ENCODE data around the gene SERTAD3. TPM values are rescaled to one million over a fixed set of nuclear protein-coding genes. Genes with fewer than 3 reads are reported as not detected.

Gene SERTAD3
- polyA plus RNA-seq, 1 experiment = 22.3 TPM

DNA sequence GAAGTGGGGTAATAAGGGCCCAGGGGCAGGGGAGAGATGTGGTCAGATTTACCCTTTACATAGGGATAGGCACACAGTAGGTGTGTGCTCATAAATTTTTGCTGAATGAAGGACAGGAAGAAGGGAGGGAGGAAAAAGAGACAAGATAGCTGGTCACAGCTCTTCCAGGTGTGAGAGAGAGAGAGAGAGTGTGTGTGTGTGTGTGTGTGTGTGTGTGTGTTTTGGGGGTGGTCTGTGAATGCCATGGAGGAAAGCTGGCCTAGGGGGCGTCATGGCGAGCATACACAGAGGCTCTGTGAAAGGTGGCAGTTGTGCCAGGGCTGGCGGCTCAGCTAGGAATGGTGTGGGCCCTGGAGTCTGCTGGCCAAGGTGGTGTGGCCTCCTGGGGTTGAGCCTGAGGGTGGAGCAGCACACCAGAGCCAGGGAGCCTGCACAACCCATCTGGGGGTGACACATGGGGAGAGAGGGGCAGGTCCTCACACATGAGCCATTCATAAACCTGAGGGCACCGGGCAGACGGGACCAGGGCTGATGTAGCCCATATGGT lies 25.0 kb downstream of the SERTAD3 start:
- peaks cover 8% of the 10 kb centered on the region for H3K36me3 ChIP-seq (ENCODE audit: control insufficient read depth, insufficient read depth, low read length)
- H3K4me3 ChIP-seq (ENCODE audit: low read depth, low read length) = no peak overlapping the region
- H3K27me3 ChIP-seq (ENCODE audit: control insufficient read depth, insufficient read depth, low read length) = no peaks in the 10 kb centered on the region
- CTCF ChIA-PET = interaction anchor here (0.9 to 3.3 kb wide), 4 partner anchors 7 to 214 kb away, joined by 3 to 20 read pairs (median 10); no protein-coding TSS in a partner anchor
- TF ChIP-seq, protein P1, sequence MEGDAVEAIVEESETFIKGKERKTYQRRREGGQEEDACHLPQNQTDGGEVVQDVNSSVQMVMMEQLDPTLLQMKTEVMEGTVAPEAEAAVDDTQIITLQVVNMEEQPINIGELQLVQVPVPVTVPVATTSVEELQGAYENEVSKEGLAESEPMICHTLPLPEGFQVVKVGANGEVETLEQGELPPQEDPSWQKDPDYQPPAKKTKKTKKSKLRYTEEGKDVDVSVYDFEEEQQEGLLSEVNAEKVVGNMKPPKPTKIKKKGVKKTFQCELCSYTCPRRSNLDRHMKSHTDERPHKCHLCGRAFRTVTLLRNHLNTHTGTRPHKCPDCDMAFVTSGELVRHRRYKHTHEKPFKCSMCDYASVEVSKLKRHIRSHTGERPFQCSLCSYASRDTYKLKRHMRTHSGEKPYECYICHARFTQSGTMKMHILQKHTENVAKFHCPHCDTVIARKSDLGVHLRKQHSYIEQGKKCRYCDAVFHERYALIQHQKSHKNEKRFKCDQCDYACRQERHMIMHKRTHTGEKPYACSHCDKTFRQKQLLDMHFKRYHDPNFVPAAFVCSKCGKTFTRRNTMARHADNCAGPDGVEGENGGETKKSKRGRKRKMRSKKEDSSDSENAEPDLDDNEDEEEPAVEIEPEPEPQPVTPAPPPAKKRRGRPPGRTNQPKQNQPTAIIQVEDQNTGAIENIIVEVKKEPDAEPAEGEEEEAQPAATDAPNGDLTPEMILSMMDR (IDR thresholded peaks at IDR 0.05; ENCODE audit: insufficient read depth, low read depth, low read length) = no peak
- no peak for DNase-seq (ENCODE audit: low read depth)
- POLR2A ChIA-PET = no interaction called here

GRCh38 chr19:40418040-40418439 lies 26.1 kb downstream of the SERTAD3 start:
- Histone ChIP-seq H3K27me3 (ENCODE audit: control insufficient read depth, insufficient read depth, low read length) (no peaks in the 10 kb centered on the region), H3K4me3 (ENCODE audit: low read depth, low read length) (no peak overlapping the region), H3K36me3 (ENCODE audit: control insufficient read depth, insufficient read depth, low read length) (peaks cover 4% of the 10 kb centered on the region)
- CTCF ChIA-PET = interaction anchor here (0.9 to 1.3 kb wide), 3 partner anchors 12 to 215 kb away, joined by 3 to 4 read pairs (median 4); no protein-coding TSS in a partner anchor
- POLR2A ChIA-PET = no interaction called here
- TF ChIP-seq, protein P1 (IDR thresholded peaks at IDR 0.05; ENCODE audit: insufficient read depth, low read depth, low read length) = no peak
- DNase-seq (ENCODE audit: low read depth) = no peak

DNA sequence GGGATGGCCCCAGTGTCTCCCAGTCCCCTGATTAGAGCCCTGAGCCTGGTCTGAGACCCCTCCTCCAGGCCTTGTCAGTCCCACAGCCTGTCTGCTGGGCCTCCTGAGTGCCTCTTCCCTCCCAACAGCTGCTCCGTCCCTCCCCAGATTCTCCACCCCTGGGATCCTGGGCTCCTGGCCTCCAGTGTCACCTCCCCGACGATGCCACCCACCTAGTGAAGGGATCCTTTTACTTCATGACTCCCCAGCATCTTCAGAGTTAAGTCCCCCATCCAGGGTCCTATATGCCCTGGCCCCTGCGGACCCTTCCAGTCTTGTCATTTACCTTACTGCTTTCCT lies 26.5 kb downstream of the SERTAD3 start:
- ChIA-PET POLR2A (no interaction called here), CTCF (interaction anchor here (1.2 to 2.6 kb wide), 3 partner anchors 12 to 112 kb away, joined by 3 to 9 read pairs (median 4); no protein-coding TSS in a partner anchor)
- TF ChIP-seq, protein P1 (IDR thresholded peaks at IDR 0.05; ENCODE audit: insufficient read depth, low read depth, low read length) = no peak

GRCh38 chr19:40416918-40417642 lies 27.1 kb downstream of the SERTAD3 start:
- ChIA-PET CTCF (interaction anchor here (1.3 to 2.6 kb wide), 3 partner anchors 47 to 218 kb away, joined by 4 to 9 read pairs (median 7); no protein-coding TSS in a partner anchor), POLR2A (no interaction called here)
- no peak for DNase-seq (ENCODE audit: low read depth)

More for the DNA sequence above, 26.5 kb downstream of the SERTAD3 start:
- DNase-seq (ENCODE audit: low read depth) = no peak
- H3K36me3 ChIP-seq (ENCODE audit: control insufficient read depth, insufficient read depth, low read length) = peaks cover under 1% of the 10 kb centered on the region; the same call in 1 of the 2 replicates
- H3K4me3 ChIP-seq (ENCODE audit: low read depth, low read length) = no peak overlapping the region
- H3K27me3 ChIP-seq (ENCODE audit: control insufficient read depth, insufficient read depth, low read length) = no peaks in the 10 kb centered on the region

GRCh38 chr19:40415768-40416167 lies 28.4 kb downstream of the SERTAD3 start:
- ChIA-PET POLR2A (no interaction called here), CTCF (interaction anchor here (1.8 to 2.6 kb wide), 2 partner anchors 48 to 219 kb away, joined by 7 to 9 read pairs; no protein-coding TSS in a partner anchor)
- Histone ChIP-seq H3K36me3 (ENCODE audit: control insufficient read depth, insufficient read depth, low read length) (no peaks in the 10 kb centered on the region), H3K27me3 (ENCODE audit: control insufficient read depth, insufficient read depth, low read length) (no peaks in the 10 kb centered on the region), H3K4me3 (ENCODE audit: low read depth, low read length) (no peak overlapping the region)
- no peak for DNase-seq (ENCODE audit: low read depth)
- TF ChIP-seq, protein P1 (IDR thresholded peaks at IDR 0.05; ENCODE audit: insufficient read depth, low read depth, low read length) = no peak

More at GRCh38 chr19:40416918-40417642, 27.1 kb downstream of the SERTAD3 start:
- Histone ChIP-seq H3K4me3 (ENCODE audit: low read depth, low read length) (no peak overlapping the region), H3K36me3 (ENCODE audit: control insufficient read depth, insufficient read depth, low read length) (no peaks in the 10 kb centered on the region), H3K27me3 (ENCODE audit: control insufficient read depth, insufficient read depth, low read length) (no peaks in the 10 kb centered on the region)
- TF ChIP-seq, protein P1 (IDR thresholded peaks at IDR 0.05; ENCODE audit: insufficient read depth, low read depth, low read length) = no peak

Data from BJ (cell line).